ENCODE results near the gene PRLR. TPM values are rescaled to one million over a fixed set of nuclear protein-coding genes. Genes with fewer than 3 reads are reported as not detected.

PRLR gene
- total and polyA plus RNA-seq, 10 of the 15 experiments (the other 5 are each of a cell fraction or from before 2014, with no cell fraction given) = 0.03 to 8.1 (median 0.20) TPM

DNA sequence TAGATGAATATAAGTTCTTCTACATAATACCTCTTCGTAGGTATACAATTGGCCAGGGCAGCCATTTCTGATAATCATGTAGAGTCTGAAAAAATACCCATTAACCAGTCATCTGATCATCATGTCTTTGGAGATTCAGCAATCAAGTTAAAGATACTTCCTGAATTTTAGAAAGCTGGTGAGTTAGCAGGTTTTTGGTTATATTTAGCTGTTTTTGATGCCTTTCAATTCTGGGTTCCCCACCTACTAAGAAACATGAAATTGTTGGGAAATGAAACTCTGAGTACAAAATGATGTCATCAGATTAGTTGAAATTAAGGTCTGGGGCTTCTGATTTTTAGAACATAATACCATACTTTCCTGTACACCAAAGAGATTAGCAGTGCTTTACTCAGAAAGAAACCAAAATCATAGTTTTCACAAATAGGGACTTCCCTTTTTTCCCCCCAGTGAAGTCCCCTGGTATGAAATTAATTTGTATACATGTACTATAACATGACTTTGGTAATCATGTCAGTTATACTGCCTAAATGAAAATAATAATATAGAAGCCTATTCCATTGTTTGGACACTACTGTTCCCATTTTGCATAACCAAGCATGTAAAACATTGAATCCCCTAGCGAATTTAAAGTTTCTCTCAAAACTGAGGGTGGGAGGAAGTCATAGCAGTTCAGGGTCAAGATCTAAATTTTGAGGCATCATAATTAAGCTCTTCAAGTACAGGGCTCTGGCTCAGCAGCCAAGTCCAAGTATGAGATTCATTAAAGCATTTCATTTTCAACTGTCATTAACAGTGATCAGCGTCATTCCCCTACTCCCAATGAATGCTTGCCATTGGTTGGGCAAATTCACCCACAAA lies 17.9 kb downstream of the PRLR start (continued):
- peak; percentile 9; the same call in 1 of the 2 replicates for TF ChIP-seq RAD51 (IDR thresholded peaks at IDR 0.05)
- 0 out of 2 replicates have a peak, but pooled peaks have one; percentile 43 for TF ChIP-seq NFYB (IDR thresholded peaks at IDR 0.05; ENCODE audit: insufficient read depth, low read depth, low read length)
- TF ChIP-seq ETV6 (conservative IDR thresholded peaks at IDR 0.05 in 1 of 2, IDR thresholded peaks at IDR 0.05 in 1 of 2; ENCODE audit: borderline replicate concordance in 1 of 2, low read depth in 1 of 2) = peak in 1 of 2 experiments; percentile 43; a peak in 1 of 4 replicates
- no peak for TF ChIP-seq KLF5 (IDR thresholded peaks at IDR 0.05; ENCODE audit: partially characterized antibody)
- 0 out of 2 replicates have a peak, but pooled peaks have one; percentile 54 for TF ChIP-seq TBL1XR1 (IDR thresholded peaks at IDR 0.05; ENCODE audit: low read depth, low read length)
- no peak for TF ChIP-seq RFX5 (IDR thresholded peaks at IDR 0.05; ENCODE audit: low read depth, low read length)
- peak; percentile 61 to 71; a peak in 2 of 4 replicates for TF ChIP-seq EP300 (IDR thresholded peaks at IDR 0.05; ENCODE audit: borderline replicate concordance in 1 of 2, control insufficient read depth in 1 of 2, low read depth in 2 of 2, low read length in 2 of 2)
- TF ChIP-seq JUNB (IDR thresholded peaks at IDR 0.05) = peak; percentile 88

DNA sequence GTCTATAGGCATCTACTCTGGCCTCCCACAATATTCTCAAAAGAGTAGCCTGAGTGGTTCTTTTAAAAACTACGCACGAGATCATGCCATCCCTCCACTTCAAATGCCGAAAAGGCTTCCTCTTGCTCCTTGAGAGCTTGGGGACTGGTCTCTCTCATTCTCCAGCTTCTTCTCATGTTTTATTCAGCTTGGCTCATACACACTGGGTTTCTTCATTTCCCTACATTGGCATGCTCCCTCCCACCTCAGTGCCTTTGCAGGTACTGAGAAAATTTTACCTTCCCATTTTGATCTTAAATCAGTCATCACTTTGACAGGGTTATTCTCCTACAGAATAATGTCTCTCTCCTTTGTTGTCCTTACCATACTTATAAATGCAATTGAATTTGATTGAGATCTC lies 20.4 kb downstream of the PRLR start:
- Histone ChIP-seq H3K27me3 (replicated peaks in 1 of 2; ENCODE audit: control insufficient read depth in 2 of 2, insufficient read depth in 2 of 2, low read length in 1 of 2) (no peaks in the 10 kb centered on the region), H4K20me1 (ENCODE audit: control insufficient read depth, insufficient read depth) (no peaks in the 10 kb centered on the region), H3K4me2 (ENCODE audit: control insufficient read depth, insufficient read depth) (no peak overlapping the region), H3K4me3 (no peak overlapping the region), H3K36me3 (ENCODE audit: control insufficient read depth in 2 of 2, insufficient read depth in 2 of 2, low read length in 1 of 2) (no peaks in the 10 kb centered on the region; a peak in 1 of 4 replicates), H3K9me3 (replicated peaks; ENCODE audit: control insufficient read depth, insufficient read depth, low read length) (no peaks in the 10 kb centered on the region; the same call in 2 of the 3 replicates), H3K79me2 (ENCODE audit: control insufficient read depth, insufficient read depth, low read length) (no peaks in the 10 kb centered on the region), H3K9ac (ENCODE audit: control insufficient read depth, insufficient read depth, low read length) (no peak overlapping the region), H3K27ac (ENCODE audit: control insufficient read depth, insufficient read depth) (no peak overlapping the region), H2AFZ (ENCODE audit: control insufficient read depth, low read depth, low read length) (no peak overlapping the region), H3K4me1 (ENCODE audit: control insufficient read depth, insufficient read depth, low read length) (peaks cover 12% of the 10 kb centered on the region; the same call in 1 of the 2 replicates)
- intact Hi-C loops (cut with micrococcal nuclease; ENCODE audit: unreplicated experiment) (no loop called here), in situ Hi-C loops (cut with MboI) (no loop called here)
- ChIA-PET CTCF (interaction anchor here (0.9 to 1.8 kb wide), 5 partner anchors 13 to 112 kb away, joined by 3 to 6 read pairs (median 3); no protein-coding TSS in a partner anchor), SMC1A (ENCODE audit: uncharacterized antibody, unreplicated experiment) (interaction anchor here (0.7 to 13.1 kb wide), 11 partner anchors 11 to 1475 kb away, joined by 3 to 224 read pairs (median 3); partner anchors contain the start of gene PRLR), POLR2A (interaction anchor here (0.8 to 2.2 kb wide), 3 partner anchors 11 to 13 kb away, joined by 3 to 4 read pairs (median 3); no protein-coding TSS in a partner anchor), RAD21 (ENCODE audit: unreplicated experiment) (interaction anchor here (1.5 to 9.5 kb wide), 3 partner anchors 11 to 18 kb away, joined by 4 to 108 read pairs (median 5); partner anchors contain the start of gene PRLR)
- BruUV-seq (replicated peaks) = no TSS peak
- DNase-seq (ENCODE audit: low read depth, low spot score) (no peak), ATAC-seq (no peak), FAIRE-seq (no peak)
- TF ChIP-seq, protein P1, sequence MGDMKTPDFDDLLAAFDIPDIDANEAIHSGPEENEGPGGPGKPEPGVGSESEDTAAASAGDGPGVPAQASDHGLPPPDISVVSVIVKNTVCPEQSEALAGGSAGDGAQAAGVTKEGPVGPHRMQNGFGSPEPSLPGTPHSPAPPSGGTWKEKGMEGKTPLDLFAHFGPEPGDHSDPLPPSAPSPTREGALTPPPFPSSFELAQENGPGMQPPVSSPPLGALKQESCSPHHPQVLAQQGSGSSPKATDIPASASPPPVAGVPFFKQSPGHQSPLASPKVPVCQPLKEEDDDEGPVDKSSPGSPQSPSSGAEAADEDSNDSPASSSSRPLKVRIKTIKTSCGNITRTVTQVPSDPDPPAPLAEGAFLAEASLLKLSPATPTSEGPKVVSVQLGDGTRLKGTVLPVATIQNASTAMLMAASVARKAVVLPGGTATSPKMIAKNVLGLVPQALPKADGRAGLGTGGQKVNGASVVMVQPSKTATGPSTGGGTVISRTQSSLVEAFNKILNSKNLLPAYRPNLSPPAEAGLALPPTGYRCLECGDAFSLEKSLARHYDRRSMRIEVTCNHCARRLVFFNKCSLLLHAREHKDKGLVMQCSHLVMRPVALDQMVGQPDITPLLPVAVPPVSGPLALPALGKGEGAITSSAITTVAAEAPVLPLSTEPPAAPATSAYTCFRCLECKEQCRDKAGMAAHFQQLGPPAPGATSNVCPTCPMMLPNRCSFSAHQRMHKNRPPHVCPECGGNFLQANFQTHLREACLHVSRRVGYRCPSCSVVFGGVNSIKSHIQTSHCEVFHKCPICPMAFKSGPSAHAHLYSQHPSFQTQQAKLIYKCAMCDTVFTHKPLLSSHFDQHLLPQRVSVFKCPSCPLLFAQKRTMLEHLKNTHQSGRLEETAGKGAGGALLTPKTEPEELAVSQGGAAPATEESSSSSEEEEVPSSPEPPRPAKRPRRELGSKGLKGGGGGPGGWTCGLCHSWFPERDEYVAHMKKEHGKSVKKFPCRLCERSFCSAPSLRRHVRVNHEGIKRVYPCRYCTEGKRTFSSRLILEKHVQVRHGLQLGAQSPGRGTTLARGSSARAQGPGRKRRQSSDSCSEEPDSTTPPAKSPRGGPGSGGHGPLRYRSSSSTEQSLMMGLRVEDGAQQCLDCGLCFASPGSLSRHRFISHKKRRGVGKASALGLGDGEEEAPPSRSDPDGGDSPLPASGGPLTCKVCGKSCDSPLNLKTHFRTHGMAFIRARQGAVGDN (IDR thresholded peaks at IDR 0.05) = no peak
- 15% methylated on average over 3 of the region's 3 CpGs for WGBS (ENCODE audit: insufficient coverage, insufficient replicate concordance, low lambda C conversion rate, missing lambda C conversion rate)
